NCI-H2081 treated with DMSO at 0.1 percent for 48 hours (cell line): ENCODE measurements around the gene TNFRSF8.

Experiments
- DNase-seq: peaks from one replicate; lab custom pipeline; 2025; lab: John Stamatoyannopoulos, UW

Gene TNFRSF8

GRCh38 chr1:12176298-12177118, 113.4 kb downstream of the TNFRSF8 start:
- no peak for DNase-seq

- no peak for DNase-seq
Observed at GRCh38 chr1:12177156-12177998, 114.3 kb downstream of the TNFRSF8 start.

- no peak for DNase-seq
Observed at GRCh38 chr1:12177999-12178441, 114.9 kb downstream of the TNFRSF8 start.

GRCh38 chr1:12178511-12178910, 115.4 kb downstream of the TNFRSF8 start:
- no peak for DNase-seq

- DNase-seq, result no peak
Observed at GRCh38 chr1:12179111-12179519, 116.0 kb downstream of the TNFRSF8 start.

GRCh38 chr1:12179676-12180075, 116.6 kb downstream of the TNFRSF8 start:
- DNase-seq, result no peak

GRCh38 chr1:12180315-12180714, 117.2 kb downstream of the TNFRSF8 start:
- no peak for DNase-seq

- no peak for DNase-seq
Observed at GRCh38 chr1:12180903-12181302, 117.8 kb downstream of the TNFRSF8 start.

- DNase-seq, result no peak
Observed at GRCh38 chr1:12181568-12181967, 118.5 kb downstream of the TNFRSF8 start.

- no peak for DNase-seq
Observed at GRCh38 chr1:12182410-12182984, 119.4 kb downstream of the TNFRSF8 start.

- no peak for DNase-seq
Observed at GRCh38 chr1:12183095-12183794, 120.1 kb downstream of the TNFRSF8 start.

- no peak for DNase-seq
Observed at GRCh38 chr1:12184008-12184681, 121.0 kb downstream of the TNFRSF8 start.

GRCh38 chr1:12185036-12185917, 122.2 kb downstream of the TNFRSF8 start:
- no peak for DNase-seq

- no peak for DNase-seq
Observed at GRCh38 chr1:12185918-12186678, 123.0 kb downstream of the TNFRSF8 start.

GRCh38 chr1:12186679-12186985, 123.5 kb downstream of the TNFRSF8 start:
- DNase-seq, result no peak

- no peak for DNase-seq
Observed at GRCh38 chr1:12188115-12188514, 125.0 kb downstream of the TNFRSF8 start.

GRCh38 chr1:12188657-12189327, 125.7 kb downstream of the TNFRSF8 start:
- no peak for DNase-seq

- DNase-seq, result no peak
Observed at GRCh38 chr1:12189328-12189682, 126.2 kb downstream of the TNFRSF8 start.
